Nucleus accumbens (tissue), 56 donors: ENCODE measurements around the gene CLSTN2.

Source experiments
- DNase-seq, 56 donors: peaks; one replicate each; lab custom pipeline; 2025; lab: John Stamatoyannopoulos, UW

Gene CLSTN2

GRCh38 chr3:140599009-140599408 lies 664.0 kb downstream of the CLSTN2 start:
- DNase-seq = no peak

GRCh38 chr3:140599496-140599895 lies 664.5 kb downstream of the CLSTN2 start:
- no peak for DNase-seq

GRCh38 chr3:140601881-140602280 lies 666.9 kb downstream of the CLSTN2 start:
- DNase-seq = no peak

GRCh38 chr3:140602781-140603180 lies 667.8 kb downstream of the CLSTN2 start:
- no peak for DNase-seq

- DNase-seq = no peak
Measured at GRCh38 chr3:140603766-140604165, 668.8 kb downstream of the CLSTN2 start.

GRCh38 chr3:140610544-140610943 lies 675.6 kb downstream of the CLSTN2 start:
- DNase-seq = no peak

- no peak for DNase-seq
Measured at GRCh38 chr3:140614001-140614400, 679.0 kb downstream of the CLSTN2 start.

GRCh38 chr3:140617135-140617534 lies 682.1 kb downstream of the CLSTN2 start:
- DNase-seq = no peak

GRCh38 chr3:140626856-140627255 lies 691.9 kb downstream of the CLSTN2 start:
- no peak for DNase-seq
